Colonic mucosa (tissue), 4 donors: ENCODE results near the gene MACROD2. TPM values are rescaled to one million over a fixed set of nuclear protein-coding genes. Genes with fewer than 3 reads are reported as not detected.

Experiments
- DNase-seq: peaks from one replicate; pipeline ENCODE4 v3.0.0-alpha.2; 2020
- H3K27ac ChIP-seq: fragments of 200-600 bp; one replicate; pipeline ENCODE4 v1.8.0; 2021
- H3K27me3 ChIP-seq: fragments of 200-600 bp; one replicate; pipeline ENCODE4 v1.8.0; 2021
- H3K36me3 ChIP-seq: fragments of 200-600 bp; one replicate; pipeline ENCODE4 v1.8.0; 2021
- H3K4me1 ChIP-seq: fragments of 200-600 bp; one replicate; pipeline ENCODE4 v1.8.0; 2021; ENCODE audit warnings: mild to moderate bottlenecking
- H3K4me3 ChIP-seq: fragments of 200-600 bp; one replicate; pipeline ENCODE4 v1.8.0; 2021
- H3K9ac ChIP-seq, 2 donors: one replicate each; pipeline ENCODE4 v1.7.0; 2013; ENCODE audit warnings: control low read depth in 2 of 2, low read depth in 2 of 2, low read length in 2 of 2
- H3K9me3 ChIP-seq: fragments of 200-600 bp; one replicate; pipeline ENCODE4 v1.8.0; 2021
- intact Hi-C: fragments of 100-400 bp; cut with DNase I; formaldehyde crosslinking; loops from one replicate; pipeline ENCODE4 v1.14.1; 2022
- total RNA-seq, 2 donors: library from RNA; stranded (reverse); fragmentation: NEBNext Ultra II Directional in 1 of 2; extraction: Animal tissue kit (Norgen Biotek cat#: 25700) in 1 of 2; gene quantifications; one replicate each; pipeline ENCODE4 v1.2.1, GENCODE V29; 2021
- TF ChIP-seq, protein P1 (sequence below): fragments of 200-600 bp; IDR thresholded peaks from one replicate; pipeline ENCODE4 v1.8.0; 2022; ENCODE audit warnings: antibody characterized with exemption, mild to moderate bottlenecking
- donor health status: healthy.
- donor health status: DM: no; HTN: no; CAD: no.
- donor health status: DM: no; HTN: no; CAD: no.

MACROD2 gene
- total RNA-seq, 2 donors from 2014 or later = 3.2 to 3.3 TPM

GRCh38 chr20:15673206-15673605, 1677.9 kb downstream of the MACROD2 start:
- Histone ChIP-seq H3K4me1 (no peaks in the 10 kb centered on the region), H3K9ac (no peak overlapping the region), H3K4me3 (no peak overlapping the region), H3K27ac (no peak overlapping the region), H3K27me3 (no peaks in the 10 kb centered on the region), H3K36me3 (no peaks in the 10 kb centered on the region), H3K9me3 (no peaks in the 10 kb centered on the region)
- intact Hi-C loops = no loop called here
- no peak for DNase-seq
- TF ChIP-seq, protein P1, sequence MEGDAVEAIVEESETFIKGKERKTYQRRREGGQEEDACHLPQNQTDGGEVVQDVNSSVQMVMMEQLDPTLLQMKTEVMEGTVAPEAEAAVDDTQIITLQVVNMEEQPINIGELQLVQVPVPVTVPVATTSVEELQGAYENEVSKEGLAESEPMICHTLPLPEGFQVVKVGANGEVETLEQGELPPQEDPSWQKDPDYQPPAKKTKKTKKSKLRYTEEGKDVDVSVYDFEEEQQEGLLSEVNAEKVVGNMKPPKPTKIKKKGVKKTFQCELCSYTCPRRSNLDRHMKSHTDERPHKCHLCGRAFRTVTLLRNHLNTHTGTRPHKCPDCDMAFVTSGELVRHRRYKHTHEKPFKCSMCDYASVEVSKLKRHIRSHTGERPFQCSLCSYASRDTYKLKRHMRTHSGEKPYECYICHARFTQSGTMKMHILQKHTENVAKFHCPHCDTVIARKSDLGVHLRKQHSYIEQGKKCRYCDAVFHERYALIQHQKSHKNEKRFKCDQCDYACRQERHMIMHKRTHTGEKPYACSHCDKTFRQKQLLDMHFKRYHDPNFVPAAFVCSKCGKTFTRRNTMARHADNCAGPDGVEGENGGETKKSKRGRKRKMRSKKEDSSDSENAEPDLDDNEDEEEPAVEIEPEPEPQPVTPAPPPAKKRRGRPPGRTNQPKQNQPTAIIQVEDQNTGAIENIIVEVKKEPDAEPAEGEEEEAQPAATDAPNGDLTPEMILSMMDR = no peak

DNA sequence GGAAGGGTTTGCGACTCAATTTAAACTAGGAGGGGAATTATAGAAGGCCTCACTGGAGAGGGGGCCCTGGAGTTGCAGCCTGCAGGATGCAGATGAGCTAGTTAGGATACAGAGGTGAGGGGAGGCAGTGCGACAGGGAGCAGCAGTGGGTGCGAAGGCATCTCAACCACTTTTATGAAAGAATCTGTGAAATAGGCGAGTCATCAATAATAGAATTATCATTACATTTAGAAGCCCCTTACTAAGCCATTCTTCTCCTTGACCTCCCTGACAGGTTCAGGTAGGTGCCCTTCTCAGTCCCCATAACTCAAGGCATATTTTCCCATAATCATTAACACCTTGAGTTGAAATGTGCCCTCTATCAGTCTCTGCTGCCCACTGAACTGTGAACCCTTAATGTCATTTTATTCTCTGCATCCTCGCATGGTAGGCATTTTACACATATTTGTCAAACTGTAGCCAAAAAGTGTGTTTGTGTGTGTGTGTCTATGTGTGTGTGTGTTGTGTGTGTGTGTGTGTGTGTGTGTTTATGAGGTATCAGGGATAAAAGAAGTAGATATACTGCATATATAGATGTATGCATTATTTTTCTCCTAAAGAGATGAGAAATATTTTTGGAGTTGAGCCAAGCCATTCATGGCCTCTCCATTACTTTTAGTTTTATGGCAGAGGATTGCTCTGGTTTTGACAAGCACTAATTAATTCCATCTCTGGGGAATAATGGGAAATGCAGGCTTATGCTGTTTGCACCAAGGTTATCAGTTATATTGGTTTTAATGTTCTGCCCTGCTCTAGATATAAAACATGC, 1679.1 kb downstream of the MACROD2 start:
- DNase-seq = no peak
- intact Hi-C loops = no loop called here
- no peak overlapping the region for H3K4me3 ChIP-seq
- H3K36me3 ChIP-seq = no peaks in the 10 kb centered on the region
- TF ChIP-seq, protein P1 = no peak
- H3K9me3 ChIP-seq = no peaks in the 10 kb centered on the region
- H3K27me3 ChIP-seq = no peaks in the 10 kb centered on the region
- no peaks in the 10 kb centered on the region for H3K4me1 ChIP-seq
- no peak overlapping the region for H3K9ac ChIP-seq
- H3K27ac ChIP-seq = no peak overlapping the region

- Histone ChIP-seq H3K4me1 (no peaks in the 10 kb centered on the region), H3K9ac (no peak overlapping the region), H3K27ac (no peak overlapping the region), H3K36me3 (no peaks in the 10 kb centered on the region), H3K4me3 (no peak overlapping the region), H3K27me3 (no peaks in the 10 kb centered on the region), H3K9me3 (no peaks in the 10 kb centered on the region)
- DNase-seq = no peak
- intact Hi-C loops = no loop called here
- TF ChIP-seq, protein P1 = no peak
These were observed 1679.8 kb downstream of the MACROD2 start for GRCh38 chr20:15675061-15675514.

DNA sequence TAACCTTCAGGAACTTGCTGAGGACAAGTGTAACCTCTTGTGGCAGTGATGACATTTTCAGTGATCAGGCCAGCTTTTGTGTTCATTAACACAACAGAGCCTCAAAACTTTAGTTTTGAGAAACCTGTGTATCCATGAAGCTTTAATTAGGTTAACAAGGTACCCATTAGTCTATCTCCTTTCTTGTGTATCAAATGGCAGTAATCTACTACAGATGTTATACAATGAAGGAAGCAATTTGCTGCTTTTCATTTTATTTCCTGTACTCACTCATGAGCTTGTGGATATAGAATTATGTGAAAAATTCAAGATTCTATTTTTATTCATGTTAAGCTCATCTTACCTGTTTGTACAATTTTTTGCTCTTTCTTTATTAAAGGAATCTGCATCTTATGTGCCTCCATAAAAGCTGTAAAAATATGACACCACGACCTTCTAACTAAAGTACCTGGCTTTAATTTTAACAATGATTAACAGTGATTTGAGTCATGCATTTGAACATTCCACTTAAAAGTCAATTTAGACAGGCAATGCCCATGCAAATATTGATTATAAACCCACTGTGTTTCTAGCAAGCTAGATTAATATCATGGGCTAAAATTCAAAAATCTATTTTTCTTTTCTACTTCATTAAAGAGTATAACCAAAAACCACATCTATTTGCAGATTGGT, 1680.6 kb downstream of the MACROD2 start:
- Histone ChIP-seq H3K9ac (no peak overlapping the region), H3K27me3 (no peaks in the 10 kb centered on the region), H3K9me3 (no peaks in the 10 kb centered on the region), H3K27ac (no peak overlapping the region), H3K4me1 (no peaks in the 10 kb centered on the region), H3K4me3 (no peak overlapping the region), H3K36me3 (no peaks in the 10 kb centered on the region)
- DNase-seq = no peak
- intact Hi-C loops = no loop called here
- TF ChIP-seq, protein P1 = no peak

- H3K4me3 ChIP-seq = no peak overlapping the region
- H3K27ac ChIP-seq = no peak overlapping the region
- no peak overlapping the region for H3K9ac ChIP-seq
- no peaks in the 10 kb centered on the region for H3K36me3 ChIP-seq
- DNase-seq = no peak
- intact Hi-C loops = no loop called here
- H3K4me1 ChIP-seq = no peaks in the 10 kb centered on the region
- H3K9me3 ChIP-seq = no peaks in the 10 kb centered on the region
- TF ChIP-seq, protein P1 = no peak
- H3K27me3 ChIP-seq = no peaks in the 10 kb centered on the region
These were observed 1681.5 kb downstream of the MACROD2 start for GRCh38 chr20:15676815-15677214.
